ENCODE results near the gene LCOR. TPM values are rescaled to one million over a fixed set of nuclear protein-coding genes. Genes with fewer than 3 reads are reported as not detected.

The LCOR gene
- total and polyA plus RNA-seq, 9 of the 15 experiments (the other 6 are each of a cell fraction or from before 2014, with no cell fraction given) = 3.6 to 25.2 (median 14.4) TPM

GRCh38 chr10:96973809-96974747, 142.0 kb downstream of the LCOR start:
- H3K4me1 ChIP-seq (replicated peaks in 1 of 2; ENCODE audit: control insufficient read depth in 2 of 2, insufficient read depth in 2 of 2, low read length in 2 of 2) = no peaks in the 10 kb centered on the region; a peak in 2 of 5 replicates
- ATAC-seq = no peak
- H3K79me2 ChIP-seq (ENCODE audit: control insufficient read depth, insufficient read depth, low read length) = no peaks in the 10 kb centered on the region
- in situ Hi-C loops (cut with MboI) = no loop called here
- H3K36me3 ChIP-seq (ENCODE audit: control insufficient read depth, insufficient read depth, low read length) = no peaks in the 10 kb centered on the region
- ChIA-PET CTCF (ENCODE audit: low intra/inter-chr PET ratio) (no interaction called here), POLR2A (interaction anchor here (1.2 to 1.3 kb wide), 2 partner anchors 10 to 13 kb away, joined by 3 to 4 read pairs; no protein-coding TSS in a partner anchor)
- DNase-seq (ENCODE audit: extremely low read depth in 1 of 4, low spot score in 3 of 4) = no peak
- no peaks in the 10 kb centered on the region for H3K27me3 ChIP-seq (ENCODE audit: control insufficient read depth in 2 of 2, insufficient read depth in 2 of 2, low read length in 2 of 2)
- WGBS (ENCODE audit: insufficient coverage, low coverage, missing lambda C conversion rate) = 68% methylated on average over 5 of the region's 5 CpGs
- no peaks in the 10 kb centered on the region for H3K9me1 ChIP-seq (ENCODE audit: control insufficient read depth, insufficient read depth, low read length)
- no peaks in the 10 kb centered on the region for H4K20me1 ChIP-seq (replicated peaks; ENCODE audit: control insufficient read depth, insufficient read depth, low read length)
- no peaks in the 10 kb centered on the region for H3K9me3 ChIP-seq (replicated peaks; ENCODE audit: control insufficient read depth, insufficient read depth, low read depth, low read length)
- intact Hi-C loops (cut with micrococcal nuclease) = no loop called here
- H3K4me2 ChIP-seq (ENCODE audit: insufficient read depth, low read length) = no peak overlapping the region
- no peak for FAIRE-seq
- H3K9ac ChIP-seq (ENCODE audit: insufficient read depth in 1 of 2, low read depth in 2 of 2, low read length in 2 of 2) = no peak overlapping the region
- no peak overlapping the region for H3K4me3 ChIP-seq
- BruUV-seq (replicated peaks) = no TSS peak
- no peak overlapping the region for H2AFZ ChIP-seq (ENCODE audit: low read depth, low read length)
- no peak overlapping the region for H3K27ac ChIP-seq (ENCODE audit: extremely low read depth, low read depth, low read length)
- TF ChIP-seq, protein P1, sequence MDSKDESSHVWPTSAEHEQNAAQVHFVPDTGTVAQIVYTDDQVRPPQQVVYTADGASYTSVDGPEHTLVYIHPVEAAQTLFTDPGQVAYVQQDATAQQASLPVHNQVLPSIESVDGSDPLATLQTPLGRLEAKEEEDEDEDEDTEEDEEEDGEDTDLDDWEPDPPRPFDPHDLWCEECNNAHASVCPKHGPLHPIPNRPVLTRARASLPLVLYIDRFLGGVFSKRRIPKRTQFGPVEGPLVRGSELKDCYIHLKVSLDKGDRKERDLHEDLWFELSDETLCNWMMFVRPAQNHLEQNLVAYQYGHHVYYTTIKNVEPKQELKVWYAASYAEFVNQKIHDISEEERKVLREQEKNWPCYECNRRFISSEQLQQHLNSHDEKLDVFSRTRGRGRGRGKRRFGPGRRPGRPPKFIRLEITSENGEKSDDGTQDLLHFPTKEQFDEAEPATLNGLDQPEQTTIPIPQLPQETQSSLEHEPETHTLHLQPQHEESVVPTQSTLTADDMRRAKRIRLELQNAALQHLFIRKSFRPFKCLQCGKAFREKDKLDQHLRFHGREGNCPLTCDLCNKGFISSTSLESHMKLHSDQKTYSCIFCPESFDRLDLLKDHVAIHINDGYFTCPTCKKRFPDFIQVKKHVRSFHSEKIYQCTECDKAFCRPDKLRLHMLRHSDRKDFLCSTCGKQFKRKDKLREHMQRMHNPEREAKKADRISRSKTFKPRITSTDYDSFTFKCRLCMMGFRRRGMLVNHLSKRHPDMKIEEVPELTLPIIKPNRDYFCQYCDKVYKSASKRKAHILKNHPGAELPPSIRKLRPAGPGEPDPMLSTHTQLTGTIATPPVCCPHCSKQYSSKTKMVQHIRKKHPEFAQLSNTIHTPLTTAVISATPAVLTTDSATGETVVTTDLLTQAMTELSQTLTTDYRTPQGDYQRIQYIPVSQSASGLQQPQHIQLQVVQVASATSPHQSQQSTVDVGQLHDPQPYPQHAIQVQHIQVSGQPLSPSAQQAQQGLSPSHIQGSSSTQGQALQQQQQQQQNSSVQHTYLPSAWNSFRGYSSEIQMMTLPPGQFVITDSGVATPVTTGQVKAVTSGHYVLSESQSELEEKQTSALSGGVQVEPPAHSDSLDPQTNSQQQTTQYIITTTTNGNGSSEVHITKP (IDR thresholded peaks at IDR 0.05; ENCODE audit: partially characterized antibody) = no peak
- TF ChIP-seq POLR3A (IDR thresholded peaks at IDR 0.05; ENCODE audit: borderline replicate concordance, extremely low read depth, insufficient read depth, insufficient read length) (no peak), ZC3H11A (IDR thresholded peaks at IDR 0.05; ENCODE audit: low read depth, low read length) (no peak), MNT (conservative IDR thresholded peaks at IDR 0.05) (no peak), YBX1 (IDR thresholded peaks at IDR 0.05) (no peak), NELFE (IDR thresholded peaks at IDR 0.05; ENCODE audit: insufficient read depth, insufficient read length) (no peak), ZNF316 (IDR thresholded peaks at IDR 0.05) (no peak), RHOXF2B (CRISPR knock-in tag; conservative IDR thresholded peaks at IDR 0.05) (no peak), ZNF174 (CRISPR knock-in tag; IDR thresholded peaks at IDR 0.05) (no peak), ZNF785 (CRISPR knock-in tag; IDR thresholded peaks at IDR 0.05) (no peak), ZNF77 (CRISPR knock-in tag; IDR thresholded peaks at IDR 0.05) (no peak), BRD9 (IDR thresholded peaks at IDR 0.05; ENCODE audit: low read depth, partially characterized antibody) (no peak)
- TF ChIP-seq, protein P2, sequence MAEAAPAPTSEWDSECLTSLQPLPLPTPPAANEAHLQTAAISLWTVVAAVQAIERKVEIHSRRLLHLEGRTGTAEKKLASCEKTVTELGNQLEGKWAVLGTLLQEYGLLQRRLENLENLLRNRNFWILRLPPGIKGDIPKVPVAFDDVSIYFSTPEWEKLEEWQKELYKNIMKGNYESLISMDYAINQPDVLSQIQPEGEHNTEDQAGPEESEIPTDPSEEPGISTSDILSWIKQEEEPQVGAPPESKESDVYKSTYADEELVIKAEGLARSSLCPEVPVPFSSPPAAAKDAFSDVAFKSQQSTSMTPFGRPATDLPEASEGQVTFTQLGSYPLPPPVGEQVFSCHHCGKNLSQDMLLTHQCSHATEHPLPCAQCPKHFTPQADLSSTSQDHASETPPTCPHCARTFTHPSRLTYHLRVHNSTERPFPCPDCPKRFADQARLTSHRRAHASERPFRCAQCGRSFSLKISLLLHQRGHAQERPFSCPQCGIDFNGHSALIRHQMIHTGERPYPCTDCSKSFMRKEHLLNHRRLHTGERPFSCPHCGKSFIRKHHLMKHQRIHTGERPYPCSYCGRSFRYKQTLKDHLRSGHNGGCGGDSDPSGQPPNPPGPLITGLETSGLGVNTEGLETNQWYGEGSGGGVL (CRISPR knock-in tag; IDR thresholded peaks at IDR 0.05) = no peak
